DOHH2 (cell line): Measurements from ENCODE around the gene CAMSAP2.

Experiments
- H3F3A ChIP-seq: fragments of 200-600 bp; sonication (generic), shearing (Covaris generic); 2 replicates; pipeline ENCODE4 v1.6.0; 2016; ENCODE audit warnings: antibody characterized with exemption, mild to moderate bottlenecking; ENCODE audit not compliant: control insufficient read depth, insufficient read depth
- H3K27ac ChIP-seq: fragments of 200-600 bp; sonication (generic); 2 replicates; pipeline ENCODE4 v1.5.1; 2014; ENCODE audit warnings: low read depth, mild to moderate bottlenecking, low read length, moderate library complexity
- H3K27me3 ChIP-seq: fragments of 200-600 bp; sonication (generic); 2 replicates; pipeline ENCODE4 v1.6.1; 2014; ENCODE audit warnings: mild to moderate bottlenecking, low read length, mixed read lengths; ENCODE audit not compliant: control insufficient read depth
- H3K36me3 ChIP-seq: fragments of 200-600 bp; sonication (generic); 2 replicates; pipeline ENCODE4 v1.6.1; 2014; ENCODE audit warnings: mild to moderate bottlenecking, low read length, moderate library complexity, mixed read lengths; ENCODE audit not compliant: control insufficient read depth
- H3K4me1 ChIP-seq: fragments of 200-600 bp; sonication (generic); 2 replicates; pipeline ENCODE4 v1.6.1; 2014; ENCODE audit warnings: mild to moderate bottlenecking, low read length, mixed read lengths; ENCODE audit not compliant: control insufficient read depth
- H3K4me2 ChIP-seq: fragments of 200-600 bp; sonication (generic); 2 replicates; pipeline ENCODE4 v1.6.0; 2014; ENCODE audit warnings: mild to moderate bottlenecking, low read length, moderate library complexity
- H3K4me3 ChIP-seq: fragments of 200-600 bp; sonication (generic); 2 replicates; pipeline ENCODE4 v1.5.1; 2014; ENCODE audit warnings: mild to moderate bottlenecking, low read length, mixed read lengths
- H3K79me2 ChIP-seq: fragments of 200-600 bp; sonication (generic); 2 replicates; pipeline ENCODE4 v1.6.1; 2014; ENCODE audit warnings: mild to moderate bottlenecking, low read length, mixed read lengths; ENCODE audit not compliant: control insufficient read depth
- H3K9me2 ChIP-seq: fragments of 200-600 bp; sonication (generic); replicated peaks from 2 replicates; pipeline ENCODE4 v1.6.1; 2014; ENCODE audit warnings: mild to moderate bottlenecking, low read length, mixed read lengths; ENCODE audit not compliant: control insufficient read depth
- H3K9me3 ChIP-seq: fragments of 200-600 bp; sonication (generic); 2 replicates; pipeline ENCODE4 v1.6.1; 2014; ENCODE audit warnings: antibody characterized with exemption, low read length, mixed read lengths; ENCODE audit not compliant: control insufficient read depth, insufficient read depth
- H4K20me1 ChIP-seq: fragments of 200-600 bp; sonication (generic); 2 replicates; pipeline ENCODE4 v1.6.0; 2014; ENCODE audit warnings: low read depth, mild to moderate bottlenecking, antibody characterized with exemption, low read length, moderate library complexity; ENCODE audit not compliant: control insufficient read depth, insufficient read depth
- EZH2phosphoT487 ChIP-seq: fragments of 200-600 bp; sonication (generic); IDR thresholded peaks from 2 replicates; pipeline ENCODE4 v1.6.1; 2017; ENCODE audit warnings: borderline replicate concordance, mild to moderate bottlenecking, antibody characterized with exemption, low read length, moderate library complexity, mixed read lengths
- TF ChIP-seq, protein P1 (sequence below): fragments of 200-600 bp; sonication (generic); IDR thresholded peaks from one replicate; pipeline ENCODE4 v1.5.1; 2014; ENCODE audit warnings: antibody characterized with exemption, mild to moderate bottlenecking, low read depth, low read length; ENCODE audit not compliant: poor library complexity, severe bottlenecking

CAMSAP2 gene

GRCh38 chr1:200867018-200867811, 128.5 kb downstream of the CAMSAP2 start:
- Histone ChIP-seq H3K79me2 (no peaks in the 10 kb centered on the region), H3K9me2 (no peaks in the 10 kb centered on the region), H4K20me1 (no peaks in the 10 kb centered on the region), H3K4me3 (no peak overlapping the region), H3K9me3 (no peaks in the 10 kb centered on the region), H3K27ac (no peak overlapping the region), H3K4me2 (no peak overlapping the region), H3K36me3 (peaks cover 3% of the 10 kb centered on the region; the same call in 1 of the 2 replicates), H3K4me1 (peaks cover 13% of the 10 kb centered on the region), H3F3A (0 out of 2 replicates have a peak, but pooled peaks cover 2% of the 10 kb centered on the region), H3K27me3 (peaks cover 7% of the 10 kb centered on the region; the same call in 1 of the 2 replicates)
- TF ChIP-seq, protein P1, sequence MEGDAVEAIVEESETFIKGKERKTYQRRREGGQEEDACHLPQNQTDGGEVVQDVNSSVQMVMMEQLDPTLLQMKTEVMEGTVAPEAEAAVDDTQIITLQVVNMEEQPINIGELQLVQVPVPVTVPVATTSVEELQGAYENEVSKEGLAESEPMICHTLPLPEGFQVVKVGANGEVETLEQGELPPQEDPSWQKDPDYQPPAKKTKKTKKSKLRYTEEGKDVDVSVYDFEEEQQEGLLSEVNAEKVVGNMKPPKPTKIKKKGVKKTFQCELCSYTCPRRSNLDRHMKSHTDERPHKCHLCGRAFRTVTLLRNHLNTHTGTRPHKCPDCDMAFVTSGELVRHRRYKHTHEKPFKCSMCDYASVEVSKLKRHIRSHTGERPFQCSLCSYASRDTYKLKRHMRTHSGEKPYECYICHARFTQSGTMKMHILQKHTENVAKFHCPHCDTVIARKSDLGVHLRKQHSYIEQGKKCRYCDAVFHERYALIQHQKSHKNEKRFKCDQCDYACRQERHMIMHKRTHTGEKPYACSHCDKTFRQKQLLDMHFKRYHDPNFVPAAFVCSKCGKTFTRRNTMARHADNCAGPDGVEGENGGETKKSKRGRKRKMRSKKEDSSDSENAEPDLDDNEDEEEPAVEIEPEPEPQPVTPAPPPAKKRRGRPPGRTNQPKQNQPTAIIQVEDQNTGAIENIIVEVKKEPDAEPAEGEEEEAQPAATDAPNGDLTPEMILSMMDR, result no peak
- no peak for TF ChIP-seq EZH2phosphoT487

- peak overlapping the region; percentile 12; the same call in 1 of the 2 replicates for H3K4me2 ChIP-seq
- no peaks in the 10 kb centered on the region for H3K36me3 ChIP-seq
- no peaks in the 10 kb centered on the region for H3F3A ChIP-seq
- TF ChIP-seq, protein P1, result no peak
- no peak for TF ChIP-seq EZH2phosphoT487
- H3K9me3 ChIP-seq, result no peaks in the 10 kb centered on the region
- H3K9me2 ChIP-seq, result no peaks in the 10 kb centered on the region
- no peak overlapping the region for H3K4me3 ChIP-seq
- H3K27me3 ChIP-seq, result peaks cover 16% of the 10 kb centered on the region
- H3K27ac ChIP-seq, result no peak overlapping the region
- H4K20me1 ChIP-seq, result no peaks in the 10 kb centered on the region
- H3K4me1 ChIP-seq, result peaks cover 13% of the 10 kb centered on the region
- no peaks in the 10 kb centered on the region for H3K79me2 ChIP-seq
Observed at GRCh38 chr1:200869376-200869752, 130.7 kb downstream of the CAMSAP2 start.

DNA sequence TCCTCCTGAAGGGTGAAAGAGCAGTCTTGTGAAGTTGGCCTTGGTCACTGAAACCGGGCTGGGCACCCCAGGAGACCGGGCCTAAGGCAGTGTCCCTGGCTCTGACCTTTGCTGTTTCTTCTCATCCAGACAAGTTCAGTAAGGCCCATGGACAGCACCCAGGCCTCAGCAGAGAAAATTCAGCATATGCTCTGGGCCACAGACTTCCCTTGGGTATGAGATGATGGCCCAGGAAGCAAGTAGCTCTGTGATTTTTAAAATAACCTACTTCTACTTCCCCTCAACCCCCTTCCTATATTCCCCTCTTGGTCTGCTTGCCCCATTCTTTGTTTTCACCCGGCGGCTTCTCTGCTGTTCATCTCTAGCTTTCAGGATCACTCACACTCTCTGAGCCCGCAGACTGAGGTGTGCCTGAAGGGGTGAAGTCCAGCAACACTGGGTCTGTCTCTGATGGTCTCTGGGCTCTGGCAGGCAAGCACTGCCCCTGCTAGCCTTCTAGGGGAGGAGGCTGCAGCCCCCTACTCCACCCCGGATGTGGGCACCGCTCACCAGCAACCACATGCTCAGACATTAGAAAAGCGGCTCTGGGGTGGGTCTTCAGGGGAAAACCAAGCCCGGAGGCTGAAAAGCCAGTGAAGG, 131.2 kb downstream of the CAMSAP2 start:
- Histone ChIP-seq H3K4me1 (peaks cover 13% of the 10 kb centered on the region), H4K20me1 (no peaks in the 10 kb centered on the region), H3K9me2 (no peaks in the 10 kb centered on the region), H3F3A (no peaks in the 10 kb centered on the region), H3K4me2 (peak overlapping the region; percentile 12), H3K79me2 (no peaks in the 10 kb centered on the region), H3K36me3 (no peaks in the 10 kb centered on the region), H3K4me3 (no peak overlapping the region), H3K27ac (no peak overlapping the region), H3K9me3 (no peaks in the 10 kb centered on the region), H3K27me3 (peaks cover 21% of the 10 kb centered on the region)
- TF ChIP-seq, protein P1, result no peak
- no peak for TF ChIP-seq EZH2phosphoT487
